B cell (primary cell): ENCODE data around the gene NKD2. TPM values are rescaled to one million over a fixed set of nuclear protein-coding genes. Genes with fewer than 3 reads are reported as not detected.

Experiments used
- ATAC-seq: fragments of 200-7000 bp; cut with Tn5 transposase; one replicate; pipeline ENCODE4 v1.10.0; 2021; ENCODE audit warnings: low read depth, mild to moderate bottlenecking, moderate number of reproducible peaks, moderate library complexity
- CTCF ChIA-PET: fragments of 350-600 bp; sonication (Branson Sonifier 250); formaldehyde crosslinking; loops from one replicate; lab custom pipeline; 2021; ENCODE audit warnings: antibody characterized with exemption, inconsistent platforms; lab: Charles Lee
- POLR2A ChIA-PET: fragments of 350-600 bp; sonication (Branson Sonifier 250); formaldehyde crosslinking; loops from one replicate; lab custom pipeline; 2021; ENCODE audit warnings: antibody characterized with exemption; lab: Charles Lee
- DNase-seq: peaks from one replicate; pipeline ENCODE4 v3.0.0; 2013
- H2AFZ ChIP-seq: 2 replicates; pipeline ENCODE4 v1.6.1; 2012; ENCODE audit warnings: mild to moderate bottlenecking, low read depth, low read length; ENCODE audit not compliant: insufficient read depth, poor library complexity, severe bottlenecking
- H3K27ac ChIP-seq, 2 donors: 1 replicate in 1 of 2; 2 replicates in 1 of 2; pipeline ENCODE4 v1.5.1; 2012 to 2013; ENCODE audit warnings: low read length in 2 of 2, mild to moderate bottlenecking in 2 of 2, moderate library complexity in 1 of 2
- H3K27me3 ChIP-seq, 4 experiments: fragments of 200-600 bp in 1 of 4; sonication (generic) in 1 of 4; replicated peaks in 1 of 4; 1 replicate in 2 of 4; 2 replicates in 2 of 4; pipeline versions ENCODE4 v1.6.1 to v1.7.0; 2013 to 2016; ENCODE audit warnings: low read length in 3 of 4, mild to moderate bottlenecking in 2 of 4, mixed read lengths in 1 of 4, moderate library complexity in 1 of 4; ENCODE audit not compliant: insufficient read depth in 4 of 4, control insufficient read depth in 3 of 4; ENCODE audit errors: control extremely low read depth in 1 of 4
- H3K36me3 ChIP-seq, 2 experiments: replicated peaks in 1 of 2; 1 replicate in 1 of 2; 2 replicates in 1 of 2; pipeline versions ENCODE4 v1.6.1 to v1.7.1; 2013; ENCODE audit warnings: low read length in 1 of 2; ENCODE audit not compliant: insufficient read depth in 2 of 2, control insufficient read depth in 1 of 2; ENCODE audit errors: control extremely low read depth in 1 of 2, extremely low read depth in 1 of 2
- H3K4me1 ChIP-seq, 2 donors: fragments of 200-600 bp in 1 of 2; sonication (generic) in 1 of 2; 1 replicate in 1 of 2; 2 replicates in 1 of 2; pipeline versions ENCODE4 v1.5.1 to v1.6.1; 2013 to 2017; ENCODE audit warnings: low read length in 2 of 2; ENCODE audit not compliant: control insufficient read depth in 2 of 2, insufficient read depth in 2 of 2
- H3K4me2 ChIP-seq: replicated peaks from 2 replicates; pipeline ENCODE3; 2012; ENCODE audit warnings: mild to moderate bottlenecking, low read depth, low read length; ENCODE audit not compliant: poor library complexity, severe bottlenecking
- H3K4me3 ChIP-seq, 5 experiments: fragments of 200-600 bp in 1 of 5; sonication (generic) in 1 of 5; 1 replicate in 3 of 5; 2 replicates in 2 of 5; pipeline versions ENCODE4 v1.5.1 to v1.7.0; 2011 to 2016; ENCODE audit warnings: low read length in 4 of 5, mild to moderate bottlenecking in 4 of 5, low read depth in 2 of 5, control low read depth in 1 of 5, moderate library complexity in 1 of 5; ENCODE audit not compliant: insufficient read depth in 1 of 5; ENCODE audit errors: control extremely low read depth in 1 of 5, extremely low read depth in 1 of 5
- H3K79me2 ChIP-seq: fragments of 200-600 bp; sonication (generic); one replicate; pipeline ENCODE4 v1.6.0; 2016; ENCODE audit warnings: low read length; ENCODE audit not compliant: control insufficient read depth, insufficient read depth
- H3K9ac ChIP-seq: fragments of 200-600 bp; sonication (generic); 2 replicates; pipeline ENCODE4 v1.6.1; 2017; ENCODE audit warnings: mild to moderate bottlenecking, low read length, moderate library complexity
- H3K9me3 ChIP-seq, 3 donors: one replicate each; pipeline versions ENCODE4 v1.6.1 to v1.7.1; 2013; ENCODE audit warnings: low read length in 2 of 3; ENCODE audit not compliant: control insufficient read depth in 2 of 3, insufficient read depth in 1 of 3; ENCODE audit errors: control extremely low read depth in 1 of 3
- H4K20me1 ChIP-seq: 2 replicates; pipeline ENCODE4 v1.6.0; 2012; ENCODE audit warnings: mild to moderate bottlenecking, low read length; ENCODE audit not compliant: insufficient read depth, control insufficient read depth, poor library complexity, severe bottlenecking
- H3K27ac Mint-ChIP-seq: one replicate; pipeline ENCODE4 v1.8.0; 2021; ENCODE audit warnings: mixed read lengths
- H3K27me3 Mint-ChIP-seq: one replicate; pipeline ENCODE4 v1.8.0; 2021; ENCODE audit warnings: mixed read lengths
- H3K4me1 Mint-ChIP-seq: one replicate; pipeline ENCODE4 v1.8.0; 2021; ENCODE audit warnings: mixed read lengths
- H3K4me3 Mint-ChIP-seq: one replicate; pipeline ENCODE4 v1.8.0; 2021; ENCODE audit warnings: mixed read lengths
- H3K9me3 Mint-ChIP-seq: one replicate; pipeline ENCODE4 v1.8.0; 2022; ENCODE audit warnings: mixed read lengths; ENCODE audit not compliant: insufficient read depth
- EZH2 ChIP-seq: IDR thresholded peaks from 2 replicates; pipeline ENCODE4 v1.6.1; 2012; ENCODE audit warnings: borderline replicate concordance, low read depth, mild to moderate bottlenecking, moderate library complexity, low read length; ENCODE audit not compliant: insufficient read depth, poor library complexity, severe bottlenecking
- WGBS: methylation state at CpG from one replicate; pipeline ENCODE4 v1.1.5; 2013; ENCODE audit warnings: missing lambda C conversion rate; ENCODE audit not compliant: insufficient coverage; 5-methylcytosine and 5-hydroxymethylcytosine counted together
- intact Hi-C: fragments of 100-400 bp; cut with micrococcal nuclease; formaldehyde crosslinking; loops from one replicate; pipeline ENCODE4 v1.10.0; 2022
- polyA plus RNA-seq: library from polyadenylated mRNA; depleted of rRNA; stranded (reverse); fragments of >200 nt; gene quantifications from 2 replicates; pipeline ENCODE4 v1.2.3, GENCODE V29; 2012
- total RNA-seq, 2 donors: library from RNA; stranded (reverse); fragments of 120-200 nt in 1 of 2; gene quantifications; 1 replicate in 1 of 2; 2 replicates in 1 of 2; pipeline versions ENCODE4 v1.2.3 to v1.2.4, GENCODE V29; 2013 to 2022
- TF ChIP-seq, protein P1 (sequence below): fragments of 200-600 bp; IDR thresholded peaks from one replicate; pipeline ENCODE4 v1.8.0; 2022; ENCODE audit warnings: antibody characterized with exemption, mild to moderate bottlenecking

Gene NKD2
- total and polyA plus RNA-seq, 2 donors (not counting 1 experiment from before 2014, with no cell fraction given), result 0.12 to 0.34 TPM

- Histone ChIP-seq H3K4me1 (peaks cover 6 to 12% of the 10 kb centered on the region in 2 donors), H3K27ac (no peak overlapping the region), H3K9me3 (peaks cover 0 to 3% (median 0%) of the 10 kb centered on the region in 3 donors), H3K4me2 (no peak overlapping the region), H3K36me3 (no peaks in the 10 kb centered on the region), H4K20me1 (no peaks in the 10 kb centered on the region), H3K4me3 (no peak overlapping the region), H3K27me3 (peaks cover 0 to 40% (median 12%) of the 10 kb centered on the region in 4 experiments), H3K9ac (no peak overlapping the region), H3K79me2 (no peaks in the 10 kb centered on the region), H2AFZ (no peak overlapping the region)
- 93% methylated on average over 18 of the region's 19 CpGs for WGBS
- TF ChIP-seq EZH2, result no peak
- TF ChIP-seq, protein P1, sequence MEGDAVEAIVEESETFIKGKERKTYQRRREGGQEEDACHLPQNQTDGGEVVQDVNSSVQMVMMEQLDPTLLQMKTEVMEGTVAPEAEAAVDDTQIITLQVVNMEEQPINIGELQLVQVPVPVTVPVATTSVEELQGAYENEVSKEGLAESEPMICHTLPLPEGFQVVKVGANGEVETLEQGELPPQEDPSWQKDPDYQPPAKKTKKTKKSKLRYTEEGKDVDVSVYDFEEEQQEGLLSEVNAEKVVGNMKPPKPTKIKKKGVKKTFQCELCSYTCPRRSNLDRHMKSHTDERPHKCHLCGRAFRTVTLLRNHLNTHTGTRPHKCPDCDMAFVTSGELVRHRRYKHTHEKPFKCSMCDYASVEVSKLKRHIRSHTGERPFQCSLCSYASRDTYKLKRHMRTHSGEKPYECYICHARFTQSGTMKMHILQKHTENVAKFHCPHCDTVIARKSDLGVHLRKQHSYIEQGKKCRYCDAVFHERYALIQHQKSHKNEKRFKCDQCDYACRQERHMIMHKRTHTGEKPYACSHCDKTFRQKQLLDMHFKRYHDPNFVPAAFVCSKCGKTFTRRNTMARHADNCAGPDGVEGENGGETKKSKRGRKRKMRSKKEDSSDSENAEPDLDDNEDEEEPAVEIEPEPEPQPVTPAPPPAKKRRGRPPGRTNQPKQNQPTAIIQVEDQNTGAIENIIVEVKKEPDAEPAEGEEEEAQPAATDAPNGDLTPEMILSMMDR, result no peak
- ChIA-PET POLR2A (no interaction called here), CTCF (no interaction called here)
- ATAC-seq (no peak), DNase-seq (no peak)
- peaks cover 39% of the 10 kb centered on the region for H3K27me3 Mint-ChIP-seq
- intact Hi-C loops, result no loop called here
- no peak overlapping the region for H3K27ac Mint-ChIP-seq
- peaks cover 11% of the 10 kb centered on the region for H3K4me1 Mint-ChIP-seq
- no peaks in the 10 kb centered on the region for H3K9me3 Mint-ChIP-seq
- no peak overlapping the region for H3K4me3 Mint-ChIP-seq
Observed at GRCh38 chr5:1011741-1012312, 3.2 kb downstream of the NKD2 start.

- no peak overlapping the region for H3K27ac ChIP-seq
- ChIA-PET CTCF (no interaction called here), POLR2A (no interaction called here)
- intact Hi-C loops, result no loop called here
- H4K20me1 ChIP-seq, result no peaks in the 10 kb centered on the region
- ATAC-seq, result no peak
- H2AFZ ChIP-seq, result no peak overlapping the region
- peaks cover 9% of the 10 kb centered on the region for H3K4me1 Mint-ChIP-seq
- no peak overlapping the region for H3K4me3 Mint-ChIP-seq
- H3K9me3 Mint-ChIP-seq, result no peaks in the 10 kb centered on the region
- TF ChIP-seq EZH2, result no peak
- TF ChIP-seq, protein P1, result no peak
- no peak overlapping the region for H3K4me3 ChIP-seq
- no peak overlapping the region for H3K9ac ChIP-seq
- H3K27me3 Mint-ChIP-seq, result peaks cover 34% of the 10 kb centered on the region
- H3K4me1 ChIP-seq, result peaks cover 6 to 12% of the 10 kb centered on the region in 2 donors
- H3K36me3 ChIP-seq, result no peaks in the 10 kb centered on the region
- peaks cover 0 to 3% (median 0%) of the 10 kb centered on the region in 3 donors for H3K9me3 ChIP-seq
- WGBS, result 92% methylated on average over 12 of the region's 12 CpGs
- no peak for DNase-seq
- no peak overlapping the region for H3K27ac Mint-ChIP-seq
- H3K27me3 ChIP-seq, result peaks cover 0 to 35% (median 10%) of the 10 kb centered on the region in 4 experiments
- H3K79me2 ChIP-seq, result no peaks in the 10 kb centered on the region
- no peak overlapping the region for H3K4me2 ChIP-seq
Observed at GRCh38 chr5:1012313-1012841, 3.8 kb downstream of the NKD2 start.
